NT2/D1 (cell line): Measurements from ENCODE around the gene KCNQ5.

Experiments
- DNase-seq: peaks from one replicate; pipeline ENCODE4 v3.0.0-alpha.2; 2011; ENCODE audit warnings: low read depth, low spot score
- H3K27me3 ChIP-seq: 2 replicates; pipeline ENCODE4 v1.6.0; 2011; ENCODE audit warnings: mild to moderate bottlenecking; ENCODE audit not compliant: insufficient read length, insufficient read depth
- H3K36me3 ChIP-seq: 2 replicates; pipeline ENCODE4 v1.6.1; 2011; ENCODE audit warnings: mild to moderate bottlenecking, low read length, mixed read lengths; ENCODE audit not compliant: insufficient read depth, insufficient read length
- H3K4me1 ChIP-seq: 2 replicates; pipeline ENCODE4 v1.5.1; 2011; ENCODE audit not compliant: insufficient read depth, insufficient read length
- H3K4me3 ChIP-seq: 2 replicates; pipeline ENCODE4 v1.5.1; 2011; ENCODE audit warnings: low read depth; ENCODE audit not compliant: insufficient read length
- H3K9ac ChIP-seq: 2 replicates; pipeline ENCODE4 v1.6.0; 2011; ENCODE audit warnings: low read depth; ENCODE audit not compliant: insufficient read length
- H3K9me3 ChIP-seq: 2 replicates; pipeline ENCODE4 v1.5.1; 2011; ENCODE audit warnings: mild to moderate bottlenecking, low read length; ENCODE audit not compliant: insufficient read depth
- SUZ12 ChIP-seq: IDR thresholded peaks from 2 replicates; pipeline ENCODE4 v1.6.1; 2011; ENCODE audit not compliant: insufficient read length, insufficient read depth; ENCODE audit errors: extremely low read depth
- YY1 ChIP-seq: IDR thresholded peaks from 2 replicates; pipeline ENCODE4 v1.6.1; 2011; ENCODE audit not compliant: insufficient read length, insufficient read depth
- ZNF274 ChIP-seq: IDR thresholded peaks from 2 replicates; pipeline ENCODE4 v1.6.1; 2011; ENCODE audit warnings: mild to moderate bottlenecking, low read depth, low read length

Gene KCNQ5

GRCh38 chr6:72905705-72906478 is 284.0 kb downstream of the KCNQ5 start:
- H3K27me3 ChIP-seq: no peaks in the 10 kb centered on the region
- TF ChIP-seq YY1: no peak
- TF ChIP-seq ZNF274: no peak
- TF ChIP-seq SUZ12: no peak
- no peak for DNase-seq
- H3K9ac ChIP-seq: no peak overlapping the region
- no peaks in the 10 kb centered on the region for H3K36me3 ChIP-seq
- H3K9me3 ChIP-seq: no peaks in the 10 kb centered on the region
- H3K4me3 ChIP-seq: no peak overlapping the region
- no peaks in the 10 kb centered on the region for H3K4me1 ChIP-seq

- Histone ChIP-seq H3K36me3 (no peaks in the 10 kb centered on the region), H3K27me3 (no peaks in the 10 kb centered on the region), H3K9me3 (no peaks in the 10 kb centered on the region), H3K4me3 (no peak overlapping the region), H3K4me1 (no peaks in the 10 kb centered on the region), H3K9ac (no peak overlapping the region)
- no peak for DNase-seq
- TF ChIP-seq YY1: no peak
- no peak for TF ChIP-seq SUZ12
- TF ChIP-seq ZNF274: no peak
Measured at GRCh38 chr6:72911463-72912155, 289.7 kb downstream of the KCNQ5 start.

- no peaks in the 10 kb centered on the region for H3K9me3 ChIP-seq
- no peak overlapping the region for H3K9ac ChIP-seq
- H3K36me3 ChIP-seq: no peaks in the 10 kb centered on the region
- TF ChIP-seq YY1 (no peak), SUZ12 (no peak), ZNF274 (no peak)
- no peak overlapping the region for H3K4me3 ChIP-seq
- no peaks in the 10 kb centered on the region for H3K27me3 ChIP-seq
- no peak for DNase-seq
- H3K4me1 ChIP-seq: no peaks in the 10 kb centered on the region
Measured at GRCh38 chr6:72913797-72914196, 291.9 kb downstream of the KCNQ5 start.

- Histone ChIP-seq H3K4me3 (no peak overlapping the region), H3K36me3 (no peaks in the 10 kb centered on the region), H3K9ac (no peak overlapping the region), H3K4me1 (no peaks in the 10 kb centered on the region), H3K9me3 (no peaks in the 10 kb centered on the region), H3K27me3 (no peaks in the 10 kb centered on the region)
- no peak for DNase-seq
- TF ChIP-seq YY1: no peak
- no peak for TF ChIP-seq ZNF274
- TF ChIP-seq SUZ12: no peak
Measured at GRCh38 chr6:72916298-72916697, 294.4 kb downstream of the KCNQ5 start.

- Histone ChIP-seq H3K27me3 (no peaks in the 10 kb centered on the region), H3K4me3 (no peak overlapping the region)
Measured at GRCh38 chr6:72916906-72917305, 295.0 kb downstream of the KCNQ5 start.

GRCh38 chr6:72922401-72922800 is 300.5 kb downstream of the KCNQ5 start:
- TF ChIP-seq YY1 (no peak), ZNF274 (no peak), SUZ12 (no peak)
- Histone ChIP-seq H3K9me3 (no peaks in the 10 kb centered on the region), H3K27me3 (no peaks in the 10 kb centered on the region), H3K9ac (no peak overlapping the region), H3K4me1 (no peaks in the 10 kb centered on the region), H3K36me3 (no peaks in the 10 kb centered on the region), H3K4me3 (no peak overlapping the region)
- no peak for DNase-seq

More at GRCh38 chr6:72916906-72917305, 295.0 kb downstream of the KCNQ5 start:
- Histone ChIP-seq H3K9ac (no peak overlapping the region), H3K4me1 (no peaks in the 10 kb centered on the region), H3K9me3 (no peaks in the 10 kb centered on the region), H3K36me3 (no peaks in the 10 kb centered on the region)
- no peak for DNase-seq
- no peak for TF ChIP-seq YY1
- TF ChIP-seq ZNF274: no peak
- TF ChIP-seq SUZ12: no peak

GRCh38 chr6:72925136-72925535 is 303.3 kb downstream of the KCNQ5 start:
- Histone ChIP-seq H3K36me3 (no peaks in the 10 kb centered on the region), H3K9me3 (no peaks in the 10 kb centered on the region), H3K27me3 (no peaks in the 10 kb centered on the region), H3K9ac (no peak overlapping the region), H3K4me1 (no peaks in the 10 kb centered on the region), H3K4me3 (no peak overlapping the region)
- DNase-seq: no peak
- TF ChIP-seq YY1 (no peak), SUZ12 (no peak), ZNF274 (no peak)
